GM12801 (cell line): Measurements from ENCODE around the gene BANP.

Source experiments
- CTCF ChIP-seq: IDR thresholded peaks from one replicate; pipeline ENCODE4 v1.5.1; 2011; ENCODE audit warnings: control low read depth; ENCODE audit not compliant: insufficient read length; ENCODE audit errors: extremely low read depth

BANP gene

DNA sequence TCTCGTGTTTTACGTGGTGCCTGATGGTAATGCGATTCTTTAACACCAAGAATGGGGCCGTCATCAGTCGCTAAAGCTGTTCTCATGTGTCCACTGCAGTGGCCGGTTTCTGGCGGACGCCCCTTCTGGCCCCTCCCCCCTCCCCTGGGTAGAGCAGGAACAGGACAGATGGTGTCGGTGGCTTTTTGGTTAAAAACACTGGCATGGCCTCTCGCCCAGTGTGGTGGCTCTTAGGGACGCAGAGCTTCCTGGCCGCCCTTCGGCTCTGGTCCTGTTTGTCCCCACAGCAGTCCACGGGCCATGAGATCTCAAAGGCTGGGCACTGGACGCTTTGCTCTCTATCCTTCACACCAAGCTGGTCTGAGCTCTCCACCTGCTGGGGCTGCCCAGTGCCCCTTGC lies 151.8 kb downstream of the BANP start:
- no peak for TF ChIP-seq CTCF

GRCh38 chr16:88103581-88104188 lies 152.5 kb downstream of the BANP start:
- no peak for TF ChIP-seq CTCF

DNA sequence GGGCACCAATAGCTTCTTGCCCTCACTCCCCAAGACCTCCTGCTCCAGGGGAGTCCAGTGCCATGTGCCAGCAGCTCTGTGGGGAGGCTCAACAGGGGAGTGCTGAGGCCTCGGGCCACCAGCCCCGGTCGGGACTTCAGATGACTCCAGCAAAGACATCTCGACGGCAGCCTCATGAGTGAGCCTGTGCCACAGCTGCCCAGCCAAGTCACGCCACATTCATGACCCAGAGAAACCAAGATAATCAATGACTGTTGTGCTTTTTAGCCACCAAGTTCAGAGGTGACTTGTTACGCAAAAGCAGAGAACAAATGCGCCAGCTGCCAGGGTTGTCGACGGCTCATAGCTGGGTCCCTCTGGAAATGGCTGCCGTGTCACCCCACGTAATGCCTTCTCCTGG lies 157.5 kb downstream of the BANP start:
- TF ChIP-seq CTCF, result no peak

GRCh38 chr16:88113545-88114045 lies 162.4 kb downstream of the BANP start:
- TF ChIP-seq CTCF, result no peak

GRCh38 chr16:88116121-88116520 lies 164.9 kb downstream of the BANP start:
- TF ChIP-seq CTCF, result no peak

DNA sequence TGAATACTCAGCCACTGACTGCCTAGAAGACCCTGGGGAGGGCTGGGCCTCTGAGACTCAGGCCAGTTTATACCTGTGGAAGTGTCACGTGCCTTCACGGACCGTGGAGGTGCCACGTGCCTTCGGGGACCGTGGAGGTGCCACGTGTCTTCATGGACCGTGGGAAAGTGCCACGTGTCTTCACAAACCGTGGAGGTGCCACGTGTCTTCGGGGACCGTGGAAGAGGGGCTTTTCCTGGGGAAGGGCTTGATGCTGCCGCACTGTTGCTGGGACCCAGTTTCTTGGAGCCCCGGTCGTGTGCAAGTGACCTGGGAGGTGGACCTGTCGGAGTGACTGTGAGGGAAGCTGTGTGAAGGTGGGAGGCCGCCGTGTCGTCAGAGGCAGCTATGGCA lies 166.2 kb downstream of the BANP start:
- no peak for TF ChIP-seq CTCF

GRCh38 chr16:88118376-88118775 lies 167.1 kb downstream of the BANP start:
- TF ChIP-seq CTCF, result no peak
